ENCODE data around the gene SP5.
"Not testable (repeated sequence)": the region's sequence is repeated elsewhere in the genome, so short reads cannot be mapped to it uniquely, and the experiment has no call there.

Gene SP5

GRCh38 chr2:170715062-170715931, at the start of gene SP5:
Gene SP5, plus strand, starts transcription at chr2:170715337. Its CDS starts 176 bp downstream, at chr2:170715513.
- peak in 1 of 2 experiments; percentile 67 for DNase-seq

- DNase-seq: no peak
Measured at GRCh38 chr2:170665743-170666142, 49.4 kb upstream of the SP5 start.

- no peak for DNase-seq
Measured at GRCh38 chr2:170669909-170670308, 45.2 kb upstream of the SP5 start.

GRCh38 chr2:170670651-170671050, 44.5 kb upstream of the SP5 start:
- no peak for DNase-seq

GRCh38 chr2:170671079-170671478, 44.1 kb upstream of the SP5 start:
- no peak for DNase-seq

GRCh38 chr2:170674282-170674681, 40.9 kb upstream of the SP5 start:
- not testable (repeated sequence) for DNase-seq

- DNase-seq: no peak
Measured at GRCh38 chr2:170675701-170676100, 39.4 kb upstream of the SP5 start.

- peak; percentile 52 to 83 for DNase-seq
Measured at GRCh38 chr2:170679607-170680079, 35.5 kb upstream of the SP5 start.

- no peak for DNase-seq
Measured at GRCh38 chr2:170680172-170680941, 34.8 kb upstream of the SP5 start.

GRCh38 chr2:170681311-170681710, 33.8 kb upstream of the SP5 start:
- DNase-seq: no peak

GRCh38 chr2:170685591-170685990, 29.5 kb upstream of the SP5 start:
- DNase-seq: no peak

GRCh38 chr2:170689481-170689880, 25.7 kb upstream of the SP5 start:
- DNase-seq: no peak

GRCh38 chr2:170690640-170691039, 24.5 kb upstream of the SP5 start:
- DNase-seq: no peak

GRCh38 chr2:170694316-170694715, 20.8 kb upstream of the SP5 start:
- no peak for DNase-seq

- peak; percentile 75 for DNase-seq
Measured at GRCh38 chr2:170695521-170696410, 19.4 kb upstream of the SP5 start.

- DNase-seq: no peak
Measured at GRCh38 chr2:170696948-170697347, 18.2 kb upstream of the SP5 start.

- DNase-seq: no peak
Measured at GRCh38 chr2:170701011-170701410, 14.1 kb upstream of the SP5 start.

- no peak for DNase-seq
Measured at GRCh38 chr2:170703776-170704476, 11.2 kb upstream of the SP5 start.

GRCh38 chr2:170707821-170708795, 7.0 kb upstream of the SP5 start:
- DNase-seq: no peak

GRCh38 chr2:170710609-170710979, 4.5 kb upstream of the SP5 start:
- DNase-seq: no peak

- DNase-seq: no peak
Measured at GRCh38 chr2:170711196-170711773, 3.9 kb upstream of the SP5 start.
